ENCODE results near the gene SCYGR8.

- TF ChIP-seq CTCF (IDR thresholded peaks at IDR 0.05; ENCODE audit: poor library complexity) (no peak), EZH2 (IDR thresholded peaks at IDR 0.05; ENCODE audit: borderline replicate concordance) (no peak)
Measured at GRCh38 chr2:227789803-227790202, 44.1 kb downstream of the SCYGR8 start.
